Liver (tissue), 9 donors: ENCODE data around the gene LUC7L. TPM values are rescaled to one million over a fixed set of nuclear protein-coding genes. Genes with fewer than 3 reads are reported as not detected.

Experiments
- DNase-seq: peaks from one replicate; pipeline ENCODE4 v3.0.0-alpha.2; 2017; ENCODE audit warnings: low spot score
- H3K27ac ChIP-seq, 2 donors: one replicate each; pipeline ENCODE4 v1.7.0; 2013; ENCODE audit warnings: inconsistent platforms in 2 of 2, low read length in 2 of 2, control low read depth in 1 of 2, low read depth in 1 of 2, mild to moderate bottlenecking in 1 of 2
- H3K27me3 ChIP-seq, 4 donors: one replicate each; pipeline versions ENCODE4 v1.6.1 to v1.7.0; 2013; ENCODE audit warnings: low read length in 3 of 4, inconsistent platforms in 1 of 4, mild to moderate bottlenecking in 1 of 4, moderate library complexity in 1 of 4; ENCODE audit not compliant: control insufficient read depth in 4 of 4, insufficient read depth in 4 of 4
- H3K36me3 ChIP-seq, 4 donors: one replicate each; pipeline versions ENCODE4 v1.6.1 to v1.7.0; 2013; ENCODE audit warnings: low read length in 3 of 4, mild to moderate bottlenecking in 3 of 4, low read depth in 1 of 4, moderate library complexity in 1 of 4; ENCODE audit not compliant: control insufficient read depth in 4 of 4, insufficient read depth in 3 of 4
- H3K4me1 ChIP-seq, 4 donors: one replicate each; pipeline versions ENCODE4 v1.6.1 to v1.7.0; 2013; ENCODE audit warnings: low read length in 3 of 4, mild to moderate bottlenecking in 3 of 4, moderate library complexity in 1 of 4; ENCODE audit not compliant: control insufficient read depth in 4 of 4, insufficient read depth in 4 of 4
- H3K4me3 ChIP-seq, 3 donors: one replicate each; pipeline versions ENCODE4 v1.6.1 to v1.7.0; 2013; ENCODE audit warnings: low read length in 3 of 3, control low read depth in 1 of 3, low read depth in 1 of 3, mild to moderate bottlenecking in 1 of 3
- H3K9ac ChIP-seq, 2 donors: one replicate each; pipeline ENCODE4 v1.7.0; 2013; ENCODE audit warnings: low read length in 2 of 2, mild to moderate bottlenecking in 2 of 2, moderate library complexity in 2 of 2, control low read depth in 1 of 2, low read depth in 1 of 2
- H3K9me3 ChIP-seq, 4 donors: one replicate each; pipeline versions ENCODE4 v1.6.1 to v1.7.0; 2013; ENCODE audit warnings: low read length in 3 of 4; ENCODE audit not compliant: control insufficient read depth in 4 of 4
- EGR1 ChIP-seq, 2 donors: IDR thresholded peaks; 2 replicates each; pipeline ENCODE4 v1.6.1; 2016 to 2018; ENCODE audit warnings: antibody characterized with exemption in 2 of 2, low read depth in 2 of 2
- FOXA1 ChIP-seq: IDR thresholded peaks from 2 replicates; pipeline ENCODE4 v1.6.1; 2016; ENCODE audit warnings: antibody characterized with exemption
- FOXA2 ChIP-seq: IDR thresholded peaks from 2 replicates; pipeline ENCODE4 v1.6.1; 2016; ENCODE audit warnings: antibody characterized with exemption
- GABPA ChIP-seq, 2 donors: IDR thresholded peaks in 1 of 2; conservative IDR thresholded peaks in 1 of 2; 2 replicates each; pipeline ENCODE4 v1.6.1; 2016; ENCODE audit warnings: antibody characterized with exemption in 2 of 2, mild to moderate bottlenecking in 1 of 2, moderate library complexity in 1 of 2
- HNF4A ChIP-seq, 2 donors: conservative IDR thresholded peaks; 2 replicates each; pipeline ENCODE4 v1.6.1; 2016; ENCODE audit warnings: antibody characterized with exemption in 2 of 2, mild to moderate bottlenecking in 2 of 2
- HNF4G ChIP-seq: IDR thresholded peaks from 2 replicates; pipeline ENCODE4 v1.6.1; 2016; ENCODE audit warnings: antibody characterized with exemption
- JUND ChIP-seq, 2 donors: IDR thresholded peaks; 2 replicates each; pipeline ENCODE4 v1.6.1; 2016; ENCODE audit warnings: antibody characterized with exemption in 2 of 2
- NR2F2 ChIP-seq: IDR thresholded peaks from 2 replicates; pipeline ENCODE4 v1.6.1; 2016; ENCODE audit warnings: antibody characterized with exemption
- RAD21 ChIP-seq, 2 donors: IDR thresholded peaks; 2 replicates each; pipeline ENCODE4 v1.6.1; 2016; ENCODE audit warnings: antibody characterized with exemption in 2 of 2, mild to moderate bottlenecking in 2 of 2
- RXRA ChIP-seq, 2 donors: IDR thresholded peaks; 2 replicates each; pipeline ENCODE4 v1.6.1; 2017 to 2018; ENCODE audit warnings: antibody characterized with exemption in 2 of 2, mild to moderate bottlenecking in 1 of 2
- SP1 ChIP-seq: IDR thresholded peaks from 2 replicates; pipeline ENCODE4 v1.6.1; 2018; ENCODE audit warnings: antibody characterized with exemption, mild to moderate bottlenecking
- TAF1 ChIP-seq: conservative IDR thresholded peaks from 2 replicates; pipeline ENCODE4 v1.6.1; 2016; ENCODE audit warnings: antibody characterized with exemption, mild to moderate bottlenecking
- YY1 ChIP-seq: IDR thresholded peaks from 2 replicates; pipeline ENCODE4 v1.6.1; 2016; ENCODE audit warnings: antibody characterized with exemption, mild to moderate bottlenecking
- WGBS: extraction: QIAGEN DNeasy Blood & Tissue Kit; methylation state at CpG from one replicate; pipeline ENCODE4 v1.1.7; 2013; 5-methylcytosine and 5-hydroxymethylcytosine counted together
- polyA plus RNA-seq, 2 donors: library from polyadenylated mRNA; stranded (reverse) in 1 of 2; unstranded in 1 of 2; fragments of 200-250 nt in 1 of 2; fragments of >200 nt in 1 of 2; fragmentation: Nextera tagmentation in 1 of 2; extraction: Ambion mirVana in 1 of 2; gene quantifications; one replicate each; pipeline versions ENCODE4 v1.2.1 to v1.2.3, GENCODE V29; 2013 to 2015
- total RNA-seq, 2 donors: library from RNA; depleted of rRNA; stranded (reverse); fragments of >200 nt; gene quantifications; one replicate each; pipeline ENCODE4 v1.2.3, GENCODE V29; 2014
- TF ChIP-seq, protein P1 (sequence below): IDR thresholded peaks from 2 replicates; pipeline ENCODE4 v1.6.1; 2016; ENCODE audit warnings: antibody characterized with exemption
- TF ChIP-seq, protein P2 (sequence below): IDR thresholded peaks from 2 replicates; pipeline ENCODE4 v1.6.1; 2016; ENCODE audit warnings: antibody characterized with exemption
- TF ChIP-seq, protein P3 (sequence below): IDR thresholded peaks from 2 replicates; pipeline ENCODE4 v1.6.1; 2016; ENCODE audit warnings: antibody characterized with exemption
- TF ChIP-seq, protein P4 (sequence below): IDR thresholded peaks from 2 replicates; pipeline ENCODE4 v1.6.1; 2016; ENCODE audit warnings: antibody characterized with exemption, mild to moderate bottlenecking
- TF ChIP-seq, protein P5 (sequence below): fragments of 150-350 bp; IDR thresholded peaks from 2 replicates; pipeline ENCODE4 v1.5.1; 2017; ENCODE audit warnings: improper control_type of control experiment, low read depth, low read length; ENCODE audit not compliant: missing input control
- donor health status: healthy.
- donor health status: healthy.
- donor health status: healthy.
- donor health status: healthy.
- donor health status: healthy.

The LUC7L gene
- total and polyA plus RNA-seq, 4 donors: 11.5 to 34.3 (median 19.6) TPM

DNA sequence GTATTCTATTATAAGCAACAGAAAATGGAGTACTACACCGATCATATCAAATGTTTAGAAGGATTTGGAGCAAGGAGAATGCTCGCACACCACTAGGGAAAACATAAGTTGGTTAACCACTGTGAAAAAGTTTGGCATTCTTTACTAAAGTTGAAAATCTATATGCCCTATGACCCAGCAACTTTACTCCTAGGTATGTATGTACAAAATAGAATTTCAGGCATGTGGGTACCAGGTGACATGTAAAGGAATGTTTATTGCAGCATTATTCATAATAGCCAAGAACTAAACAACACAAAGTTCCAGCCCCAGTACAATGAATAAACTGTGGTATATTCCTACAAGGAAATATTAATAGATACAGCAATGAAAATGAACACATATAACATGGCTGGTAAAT lies 82.6 kb downstream of the LUC7L start (continued):
- TF ChIP-seq HNF4A (conservative IDR thresholded peaks at IDR 0.05) (no peak), GABPA (IDR thresholded peaks at IDR 0.05 in 1 of 2, conservative IDR thresholded peaks at IDR 0.05 in 1 of 2) (no peak), SP1 (no peak), YY1 (no peak), EGR1 (IDR thresholded peaks at IDR 0.05; ENCODE audit: low read depth in 2 of 2) (no peak), JUND (IDR thresholded peaks at IDR 0.05) (no peak), FOXA1 (no peak)
- TF ChIP-seq, protein P1, sequence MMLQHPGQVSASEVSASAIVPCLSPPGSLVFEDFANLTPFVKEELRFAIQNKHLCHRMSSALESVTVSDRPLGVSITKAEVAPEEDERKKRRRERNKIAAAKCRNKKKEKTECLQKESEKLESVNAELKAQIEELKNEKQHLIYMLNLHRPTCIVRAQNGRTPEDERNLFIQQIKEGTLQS: no peak
- TF ChIP-seq, protein P2, sequence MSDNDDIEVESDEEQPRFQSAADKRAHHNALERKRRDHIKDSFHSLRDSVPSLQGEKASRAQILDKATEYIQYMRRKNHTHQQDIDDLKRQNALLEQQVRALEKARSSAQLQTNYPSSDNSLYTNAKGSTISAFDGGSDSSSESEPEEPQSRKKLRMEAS: no peak

DNA sequence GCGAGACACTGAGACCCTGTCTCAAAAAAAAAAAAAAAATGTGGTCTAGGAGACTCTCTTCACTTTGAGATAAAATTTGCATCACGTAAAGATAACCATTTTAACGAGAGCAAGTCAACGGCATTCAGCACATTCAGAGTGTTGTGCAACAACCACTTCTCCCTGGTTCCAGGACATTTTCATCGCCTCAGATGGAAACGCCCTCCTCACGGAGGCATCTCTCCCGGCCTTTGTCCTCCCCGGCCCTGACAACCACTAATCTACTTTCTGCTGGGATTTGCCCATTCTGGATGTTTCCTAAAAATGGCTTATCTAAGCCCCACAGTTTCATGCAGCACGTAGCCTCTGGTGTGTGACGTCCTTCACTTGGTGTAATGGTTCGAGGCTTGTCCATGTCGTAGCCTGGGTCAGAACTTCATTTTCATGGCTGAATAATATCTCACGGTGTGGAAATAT lies 84.4 kb downstream of the LUC7L start:
- no peaks in the 10 kb centered on the region for H3K4me1 ChIP-seq
- no peaks in the 10 kb centered on the region for H3K36me3 ChIP-seq
- no peak overlapping the region for H3K9ac ChIP-seq
- no peak overlapping the region for H3K4me3 ChIP-seq
- WGBS: 76% methylated on average over 14 of the region's 14 CpGs
- DNase-seq: no peak
- H3K27me3 ChIP-seq: no peaks in the 10 kb centered on the region
- H3K27ac ChIP-seq: no peak overlapping the region
- TF ChIP-seq RXRA (IDR thresholded peaks at IDR 0.05) (no peak), NR2F2 (no peak), GABPA (IDR thresholded peaks at IDR 0.05 in 1 of 2, conservative IDR thresholded peaks at IDR 0.05 in 1 of 2) (no peak), JUND (IDR thresholded peaks at IDR 0.05) (no peak), TAF1 (no peak), HNF4A (conservative IDR thresholded peaks at IDR 0.05) (no peak), EGR1 (IDR thresholded peaks at IDR 0.05; ENCODE audit: low read depth in 2 of 2) (no peak), RAD21 (IDR thresholded peaks at IDR 0.05) (no peak), SP1 (no peak), HNF4G (no peak), FOXA2 (no peak), YY1 (no peak), FOXA1 (no peak)
- TF ChIP-seq, protein P3, sequence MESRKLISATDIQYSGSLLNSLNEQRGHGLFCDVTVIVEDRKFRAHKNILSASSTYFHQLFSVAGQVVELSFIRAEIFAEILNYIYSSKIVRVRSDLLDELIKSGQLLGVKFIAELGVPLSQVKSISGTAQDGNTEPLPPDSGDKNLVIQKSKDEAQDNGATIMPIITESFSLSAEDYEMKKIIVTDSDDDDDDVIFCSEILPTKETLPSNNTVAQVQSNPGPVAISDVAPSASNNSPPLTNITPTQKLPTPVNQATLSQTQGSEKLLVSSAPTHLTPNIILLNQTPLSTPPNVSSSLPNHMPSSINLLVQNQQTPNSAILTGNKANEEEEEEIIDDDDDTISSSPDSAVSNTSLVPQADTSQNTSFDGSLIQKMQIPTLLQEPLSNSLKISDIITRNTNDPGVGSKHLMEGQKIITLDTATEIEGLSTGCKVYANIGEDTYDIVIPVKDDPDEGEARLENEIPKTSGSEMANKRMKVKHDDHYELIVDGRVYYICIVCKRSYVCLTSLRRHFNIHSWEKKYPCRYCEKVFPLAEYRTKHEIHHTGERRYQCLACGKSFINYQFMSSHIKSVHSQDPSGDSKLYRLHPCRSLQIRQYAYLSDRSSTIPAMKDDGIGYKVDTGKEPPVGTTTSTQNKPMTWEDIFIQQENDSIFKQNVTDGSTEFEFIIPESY: no peak
- TF ChIP-seq, protein P1: no peak
- TF ChIP-seq, protein P4, sequence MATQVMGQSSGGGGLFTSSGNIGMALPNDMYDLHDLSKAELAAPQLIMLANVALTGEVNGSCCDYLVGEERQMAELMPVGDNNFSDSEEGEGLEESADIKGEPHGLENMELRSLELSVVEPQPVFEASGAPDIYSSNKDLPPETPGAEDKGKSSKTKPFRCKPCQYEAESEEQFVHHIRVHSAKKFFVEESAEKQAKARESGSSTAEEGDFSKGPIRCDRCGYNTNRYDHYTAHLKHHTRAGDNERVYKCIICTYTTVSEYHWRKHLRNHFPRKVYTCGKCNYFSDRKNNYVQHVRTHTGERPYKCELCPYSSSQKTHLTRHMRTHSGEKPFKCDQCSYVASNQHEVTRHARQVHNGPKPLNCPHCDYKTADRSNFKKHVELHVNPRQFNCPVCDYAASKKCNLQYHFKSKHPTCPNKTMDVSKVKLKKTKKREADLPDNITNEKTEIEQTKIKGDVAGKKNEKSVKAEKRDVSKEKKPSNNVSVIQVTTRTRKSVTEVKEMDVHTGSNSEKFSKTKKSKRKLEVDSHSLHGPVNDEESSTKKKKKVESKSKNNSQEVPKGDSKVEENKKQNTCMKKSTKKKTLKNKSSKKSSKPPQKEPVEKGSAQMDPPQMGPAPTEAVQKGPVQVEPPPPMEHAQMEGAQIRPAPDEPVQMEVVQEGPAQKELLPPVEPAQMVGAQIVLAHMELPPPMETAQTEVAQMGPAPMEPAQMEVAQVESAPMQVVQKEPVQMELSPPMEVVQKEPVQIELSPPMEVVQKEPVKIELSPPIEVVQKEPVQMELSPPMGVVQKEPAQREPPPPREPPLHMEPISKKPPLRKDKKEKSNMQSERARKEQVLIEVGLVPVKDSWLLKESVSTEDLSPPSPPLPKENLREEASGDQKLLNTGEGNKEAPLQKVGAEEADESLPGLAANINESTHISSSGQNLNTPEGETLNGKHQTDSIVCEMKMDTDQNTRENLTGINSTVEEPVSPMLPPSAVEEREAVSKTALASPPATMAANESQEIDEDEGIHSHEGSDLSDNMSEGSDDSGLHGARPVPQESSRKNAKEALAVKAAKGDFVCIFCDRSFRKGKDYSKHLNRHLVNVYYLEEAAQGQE: no peak
- TF ChIP-seq, protein P2: no peak
- TF ChIP-seq, protein P5, sequence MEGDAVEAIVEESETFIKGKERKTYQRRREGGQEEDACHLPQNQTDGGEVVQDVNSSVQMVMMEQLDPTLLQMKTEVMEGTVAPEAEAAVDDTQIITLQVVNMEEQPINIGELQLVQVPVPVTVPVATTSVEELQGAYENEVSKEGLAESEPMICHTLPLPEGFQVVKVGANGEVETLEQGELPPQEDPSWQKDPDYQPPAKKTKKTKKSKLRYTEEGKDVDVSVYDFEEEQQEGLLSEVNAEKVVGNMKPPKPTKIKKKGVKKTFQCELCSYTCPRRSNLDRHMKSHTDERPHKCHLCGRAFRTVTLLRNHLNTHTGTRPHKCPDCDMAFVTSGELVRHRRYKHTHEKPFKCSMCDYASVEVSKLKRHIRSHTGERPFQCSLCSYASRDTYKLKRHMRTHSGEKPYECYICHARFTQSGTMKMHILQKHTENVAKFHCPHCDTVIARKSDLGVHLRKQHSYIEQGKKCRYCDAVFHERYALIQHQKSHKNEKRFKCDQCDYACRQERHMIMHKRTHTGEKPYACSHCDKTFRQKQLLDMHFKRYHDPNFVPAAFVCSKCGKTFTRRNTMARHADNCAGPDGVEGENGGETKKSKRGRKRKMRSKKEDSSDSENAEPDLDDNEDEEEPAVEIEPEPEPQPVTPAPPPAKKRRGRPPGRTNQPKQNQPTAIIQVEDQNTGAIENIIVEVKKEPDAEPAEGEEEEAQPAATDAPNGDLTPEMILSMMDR: no peak
- no peaks in the 10 kb centered on the region for H3K9me3 ChIP-seq
